Nephron progenitor cell (in vitro differentiated cells): ENCODE measurements around the gene TXNDC17.
A peak's percentile ranks its signal among the peaks of the same experiment; 100 is the strongest.

Experiments used
- DNase-seq: peaks from one replicate; pipeline ENCODE4 v3.0.0; 2021
- H3K27ac Mint-ChIP-seq: 2 replicates; pipeline ENCODE4 v1.8.0; 2021; ENCODE audit warnings: mild to moderate bottlenecking, moderate library complexity, mixed read lengths
- H3K27me3 Mint-ChIP-seq: 2 replicates; pipeline ENCODE4 v1.8.0; 2021; ENCODE audit warnings: mild to moderate bottlenecking, low read depth, mixed read lengths; ENCODE audit not compliant: poor library complexity
- H3K36me3 Mint-ChIP-seq: 2 replicates; pipeline ENCODE4 v1.8.0; 2021; ENCODE audit warnings: low read depth, mixed read lengths
- H3K4me1 Mint-ChIP-seq: 2 replicates; pipeline ENCODE4 v1.8.0; 2021; ENCODE audit warnings: mixed read lengths
- H3K4me3 Mint-ChIP-seq: 2 replicates; pipeline ENCODE4 v1.8.0; 2021; ENCODE audit warnings: mild to moderate bottlenecking, moderate library complexity, mixed read lengths
- H3K9me3 Mint-ChIP-seq: 2 replicates; pipeline ENCODE4 v1.8.0; 2021; ENCODE audit warnings: mild to moderate bottlenecking, moderate library complexity, mixed read lengths
- CTCF ChIP-seq: fragments of 200-600 bp; sonication (generic); IDR thresholded peaks from 2 replicates; pipeline ENCODE4 v1.5.0; 2021; ENCODE audit warnings: antibody characterized with exemption

Gene TXNDC17

GRCh38 chr17:6630390-6630789 lies 10.5 kb upstream of the TXNDC17 start:
- Mint-ChIP-seq H3K4me1 (no peaks in the 10 kb centered on the region), H3K36me3 (peaks cover 77% of the 10 kb centered on the region)

GRCh38 chr17:6632530-6632929 lies 8.3 kb upstream of the TXNDC17 start:
- peaks cover 67% of the 10 kb centered on the region for H3K36me3 Mint-ChIP-seq
- H3K4me1 Mint-ChIP-seq = peaks cover 12% of the 10 kb centered on the region
- H3K27ac Mint-ChIP-seq = no peak overlapping the region

More at GRCh38 chr17:6630390-6630789, 10.5 kb upstream of the TXNDC17 start:
- no peak for TF ChIP-seq CTCF
- no peak for DNase-seq
- H3K9me3 Mint-ChIP-seq = no peaks in the 10 kb centered on the region
- peaks cover 2% of the 10 kb centered on the region for H3K27me3 Mint-ChIP-seq
- H3K4me3 Mint-ChIP-seq = no peak overlapping the region
- no peak overlapping the region for H3K27ac Mint-ChIP-seq

GRCh38 chr17:6633263-6633662 lies 7.6 kb upstream of the TXNDC17 start:
- no peak for TF ChIP-seq CTCF
- no peak overlapping the region for H3K27ac Mint-ChIP-seq
- H3K27me3 Mint-ChIP-seq = no peaks in the 10 kb centered on the region
- peaks cover 60% of the 10 kb centered on the region for H3K36me3 Mint-ChIP-seq
- H3K4me1 Mint-ChIP-seq = peaks cover 20% of the 10 kb centered on the region
- no peak for DNase-seq
- no peaks in the 10 kb centered on the region for H3K9me3 Mint-ChIP-seq
- H3K4me3 Mint-ChIP-seq = no peak overlapping the region

More at GRCh38 chr17:6632530-6632929, 8.3 kb upstream of the TXNDC17 start:
- TF ChIP-seq CTCF = no peak
- no peak overlapping the region for H3K4me3 Mint-ChIP-seq
- no peaks in the 10 kb centered on the region for H3K9me3 Mint-ChIP-seq
- H3K27me3 Mint-ChIP-seq = no peaks in the 10 kb centered on the region
- DNase-seq = no peak

GRCh38 chr17:6636105-6636504 lies 4.8 kb upstream of the TXNDC17 start:
- Mint-ChIP-seq H3K4me3 (no peak overlapping the region), H3K27ac (no peak overlapping the region), H3K36me3 (peaks cover 45% of the 10 kb centered on the region)

GRCh38 chr17:6636616-6637457 lies 4.0 kb upstream of the TXNDC17 start:
- no peak overlapping the region for H3K27ac Mint-ChIP-seq

More at GRCh38 chr17:6636105-6636504, 4.8 kb upstream of the TXNDC17 start:
- no peaks in the 10 kb centered on the region for H3K27me3 Mint-ChIP-seq
- no peak for TF ChIP-seq CTCF
- DNase-seq = no peak
- no peaks in the 10 kb centered on the region for H3K9me3 Mint-ChIP-seq
- peaks cover 33% of the 10 kb centered on the region for H3K4me1 Mint-ChIP-seq

More at GRCh38 chr17:6636616-6637457, 4.0 kb upstream of the TXNDC17 start:
- Mint-ChIP-seq H3K9me3 (no peaks in the 10 kb centered on the region), H3K36me3 (peaks cover 39% of the 10 kb centered on the region), H3K4me1 (peaks cover 40% of the 10 kb centered on the region), H3K27me3 (no peaks in the 10 kb centered on the region), H3K4me3 (peak overlapping the region; percentile 44)
- no peak for DNase-seq
- no peak for TF ChIP-seq CTCF
